HCT116 (cell line): Measurements from ENCODE around the gene TFG. TPM values are rescaled to one million over a fixed set of nuclear protein-coding genes. Genes with fewer than 3 reads are reported as not detected.

Source experiments
- ATAC-seq: fragments of 200-7000 bp; cut with Tn5 transposase; 2 replicates; pipeline ENCODE4 v1.9.1; 2020; ENCODE audit warnings: mild to moderate bottlenecking, moderate library complexity
- BruUV-seq: library from RNA; stranded (reverse); fragments of 400-500 nt; replicated peaks from 2 replicates; lab custom pipeline; 2021; lab: Mats Ljungman, UMichigan
- CTCF ChIA-PET: fragments of 300-600 bp; sonication (Branson Sonifier 250); formaldehyde crosslinking; loops from one replicate; lab custom pipeline; 2021; ENCODE audit warnings: antibody characterized with exemption; lab: Charles Lee
- POLR2A ChIA-PET: fragments of 300-600, 350-600 bp; sonication (Branson Sonifier 250); formaldehyde crosslinking; loops from one replicate; lab custom pipeline; 2021; ENCODE audit warnings: antibody characterized with exemption; lab: Charles Lee
- RAD21 ChIA-PET, 2 experiments: fragments of 300-600 bp; sonication (Branson Sonifier 250); formaldehyde crosslinking; loops; one replicate each; lab custom pipeline; 2023; ENCODE audit warnings: low total read pairs in 2 of 2; ENCODE audit not compliant: uncharacterized antibody in 2 of 2, unreplicated experiment in 2 of 2, low non-redundant PET in 1 of 2; lab: Charles Lee
- DNase-seq: peaks from one replicate; pipeline ENCODE4 v3.0.0-alpha.2; 2010; ENCODE audit warnings: low read depth, low spot score
- H2AFZ ChIP-seq: fragments of 200-600 bp; shearing (Covaris generic), sonication (generic); 2 replicates; pipeline ENCODE4 v1.6.1; 2017; ENCODE audit warnings: low read depth, mixed run types, mixed read lengths, antibody characterized with exemption, low read length; ENCODE audit not compliant: poor library complexity, severe bottlenecking
- H3K27ac ChIP-seq: 2 replicates; pipeline ENCODE4 v1.5.1; 2012; ENCODE audit warnings: low read depth, low read length
- H3K27me3 ChIP-seq: fragments of 200-600 bp; sonication (generic); 2 replicates; pipeline ENCODE4 v1.6.1; 2016; ENCODE audit warnings: mixed run types, low read length, mixed read lengths; ENCODE audit not compliant: insufficient read depth
- H3K36me3 ChIP-seq, 2 experiments: fragments of 200-500 bp in 1 of 2; fragments of 200-600 bp in 1 of 2; sonication (Bioruptor generic) in 1 of 2; sonication (generic) in 1 of 2; 2 replicates each; pipeline versions ENCODE4 v1.5.1 to v1.6.1; 2014 to 2016; ENCODE audit warnings: low read length in 2 of 2, inconsistent platforms in 1 of 2, mixed read lengths in 1 of 2, mixed run types in 1 of 2; ENCODE audit not compliant: insufficient read depth in 2 of 2, control insufficient read depth in 1 of 2
- H3K4me1 ChIP-seq, 2 experiments: fragments of 200-600 bp in 1 of 2; sonication (generic) in 1 of 2; 2 replicates each; pipeline versions ENCODE4 v1.5.1 to v1.6.1; 2012 to 2017; ENCODE audit warnings: low read length in 2 of 2, inconsistent platforms in 1 of 2, mild to moderate bottlenecking in 1 of 2, mixed read lengths in 1 of 2, mixed run types in 1 of 2, moderate library complexity in 1 of 2; ENCODE audit not compliant: insufficient read depth in 2 of 2, control insufficient read depth in 1 of 2
- H3K4me2 ChIP-seq: fragments of 200-600 bp; sonication (generic); 2 replicates; pipeline ENCODE4 v1.6.1; 2017; ENCODE audit warnings: mixed run types, low read length, mixed read lengths
- H3K4me3 ChIP-seq, 2 experiments: fragments of 200-600 bp in 1 of 2; sonication (generic) in 1 of 2; replicated peaks in 1 of 2; 2 replicates each; pipeline ENCODE4 v1.5.1; 2011 to 2016; ENCODE audit warnings: low read length in 2 of 2, control low read depth in 1 of 2, low read depth in 1 of 2, mild to moderate bottlenecking in 1 of 2, mixed read lengths in 1 of 2, mixed run types in 1 of 2
- H3K79me2 ChIP-seq: fragments of 200-600 bp; sonication (generic); 2 replicates; pipeline ENCODE4 v1.6.1; 2017; ENCODE audit warnings: mild to moderate bottlenecking, mixed run types, low read length, moderate library complexity, mixed read lengths; ENCODE audit not compliant: insufficient read depth
- H3K9ac ChIP-seq: fragments of 200-600 bp; sonication (generic); 2 replicates; pipeline ENCODE4 v1.6.1; 2016; ENCODE audit warnings: low read length, mixed read lengths
- H3K9me2 ChIP-seq: fragments of 200-600 bp; sonication (generic), shearing (Covaris generic); 2 replicates; pipeline ENCODE4 v1.6.1; 2017; ENCODE audit warnings: mixed run types, mild to moderate bottlenecking, moderate library complexity; ENCODE audit not compliant: insufficient read depth
- H3K9me3 ChIP-seq, 2 experiments: fragments of 200-500 bp in 1 of 2; fragments of 200-600 bp in 1 of 2; sonication (Bioruptor generic) in 1 of 2; sonication (generic) in 1 of 2; 2 replicates each; pipeline ENCODE4 v1.6.1; 2014 to 2017; ENCODE audit warnings: low read length in 2 of 2, mixed read lengths in 2 of 2, inconsistent platforms in 1 of 2, low read depth in 1 of 2, mild to moderate bottlenecking in 1 of 2, mixed run types in 1 of 2, moderate library complexity in 1 of 2; ENCODE audit not compliant: control insufficient read depth in 1 of 2, insufficient read depth in 1 of 2
- H4K20me1 ChIP-seq: fragments of 200-600 bp; sonication (generic), shearing (Covaris generic); 2 replicates; pipeline ENCODE4 v1.6.1; 2017; ENCODE audit warnings: mixed run types, mild to moderate bottlenecking, moderate library complexity; ENCODE audit not compliant: insufficient read depth
- CEBPB ChIP-seq: IDR thresholded peaks from 2 replicates; pipeline ENCODE4 v1.6.1; 2012; ENCODE audit warnings: low read depth
- EGR1 ChIP-seq: IDR thresholded peaks from 2 replicates; pipeline ENCODE4 v1.6.1; 2012; ENCODE audit warnings: low read depth
- ELF1 ChIP-seq: IDR thresholded peaks from 2 replicates; pipeline ENCODE4 v1.6.1; 2012; ENCODE audit warnings: low read depth, borderline replicate concordance
- EZH2 ChIP-seq: fragments of 200-600 bp; sonication (generic); IDR thresholded peaks from 2 replicates; pipeline ENCODE4 v1.6.1; 2017; ENCODE audit warnings: antibody characterized with exemption, mixed run types
- JUND ChIP-seq: IDR thresholded peaks from 2 replicates; pipeline ENCODE4 v1.6.1; 2012
- RAD21 ChIP-seq: IDR thresholded peaks from 2 replicates; pipeline ENCODE4 v1.6.1; 2012; ENCODE audit warnings: low read depth, mild to moderate bottlenecking
- SRF ChIP-seq: IDR thresholded peaks from 2 replicates; pipeline ENCODE4 v1.6.1; 2012; ENCODE audit warnings: low read depth
- TCF7L2 ChIP-seq: IDR thresholded peaks from 2 replicates; pipeline ENCODE4 v1.7.0; 2011; ENCODE audit warnings: borderline replicate concordance, inconsistent platforms; ENCODE audit not compliant: insufficient read depth, insufficient read length; ENCODE audit errors: extremely low read depth
- YY1 ChIP-seq: IDR thresholded peaks from 2 replicates; pipeline ENCODE4 v1.6.1; 2011; ENCODE audit warnings: low read length, low read depth, moderate library complexity, mild to moderate bottlenecking; ENCODE audit not compliant: insufficient replicate concordance; ENCODE audit errors: extremely low read depth
- intact Hi-C: fragments of 100-400 bp; cut with micrococcal nuclease; formaldehyde crosslinking; loops from 2 replicates; pipeline ENCODE4 v1.10.0; 2022
- total RNA-seq: library from RNA; stranded (reverse); gene quantifications from one replicate; pipeline ENCODE4 v1.2.1, GENCODE V29; 2021; ENCODE audit not compliant: unreplicated experiment
- TF ChIP-seq, protein P1 (sequence below): IDR thresholded peaks from 2 replicates; pipeline ENCODE4 v1.6.1; 2012; ENCODE audit warnings: low read depth
- TF ChIP-seq, protein P2 (sequence below): IDR thresholded peaks from 2 replicates; pipeline ENCODE4 v1.6.1; 2012

The TFG gene
- total RNA-seq, 1 experiment from 2014 or later = 99.1 TPM

DNA sequence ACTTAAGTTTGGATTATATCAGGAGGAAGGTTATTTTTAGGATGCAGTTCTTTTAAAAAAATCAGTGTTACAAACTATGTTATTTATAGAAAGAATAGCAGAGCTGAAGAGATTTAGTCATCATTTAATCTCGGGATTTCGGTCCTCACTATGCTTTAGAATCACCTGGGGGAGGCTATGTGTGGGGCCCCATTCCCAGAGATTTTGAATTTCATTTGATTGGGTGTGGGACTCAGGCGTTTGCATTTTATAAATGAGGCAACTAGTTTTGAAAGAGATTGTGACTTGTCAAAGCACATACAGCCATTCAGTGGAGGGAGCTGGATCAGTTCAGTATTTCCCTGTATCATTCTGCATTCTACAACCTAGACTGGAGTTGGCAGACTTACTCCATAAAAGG is 36.8 kb downstream of the TFG start:
- no peaks in the 10 kb centered on the region for H3K9me3 ChIP-seq
- peaks cover 33% of the 10 kb centered on the region for H3K79me2 ChIP-seq
- 0 out of 2 replicates have a peak, but pooled peaks cover 4% of the 10 kb centered on the region for H4K20me1 ChIP-seq
- DNase-seq = no peak
- peaks cover 44 to 49% of the 10 kb centered on the region in 2 experiments for H3K36me3 ChIP-seq
- intact Hi-C loops = no loop called here
- no TSS peak for BruUV-seq
- no peaks in the 10 kb centered on the region for H3K4me1 ChIP-seq
- no peak overlapping the region for H2AFZ ChIP-seq
- no peak for TF ChIP-seq ELF1
- TF ChIP-seq SRF = no peak
- TF ChIP-seq EGR1 = no peak
- no peak for TF ChIP-seq JUND
- no peak for TF ChIP-seq EZH2
- TF ChIP-seq CEBPB = no peak
- TF ChIP-seq, protein P1, sequence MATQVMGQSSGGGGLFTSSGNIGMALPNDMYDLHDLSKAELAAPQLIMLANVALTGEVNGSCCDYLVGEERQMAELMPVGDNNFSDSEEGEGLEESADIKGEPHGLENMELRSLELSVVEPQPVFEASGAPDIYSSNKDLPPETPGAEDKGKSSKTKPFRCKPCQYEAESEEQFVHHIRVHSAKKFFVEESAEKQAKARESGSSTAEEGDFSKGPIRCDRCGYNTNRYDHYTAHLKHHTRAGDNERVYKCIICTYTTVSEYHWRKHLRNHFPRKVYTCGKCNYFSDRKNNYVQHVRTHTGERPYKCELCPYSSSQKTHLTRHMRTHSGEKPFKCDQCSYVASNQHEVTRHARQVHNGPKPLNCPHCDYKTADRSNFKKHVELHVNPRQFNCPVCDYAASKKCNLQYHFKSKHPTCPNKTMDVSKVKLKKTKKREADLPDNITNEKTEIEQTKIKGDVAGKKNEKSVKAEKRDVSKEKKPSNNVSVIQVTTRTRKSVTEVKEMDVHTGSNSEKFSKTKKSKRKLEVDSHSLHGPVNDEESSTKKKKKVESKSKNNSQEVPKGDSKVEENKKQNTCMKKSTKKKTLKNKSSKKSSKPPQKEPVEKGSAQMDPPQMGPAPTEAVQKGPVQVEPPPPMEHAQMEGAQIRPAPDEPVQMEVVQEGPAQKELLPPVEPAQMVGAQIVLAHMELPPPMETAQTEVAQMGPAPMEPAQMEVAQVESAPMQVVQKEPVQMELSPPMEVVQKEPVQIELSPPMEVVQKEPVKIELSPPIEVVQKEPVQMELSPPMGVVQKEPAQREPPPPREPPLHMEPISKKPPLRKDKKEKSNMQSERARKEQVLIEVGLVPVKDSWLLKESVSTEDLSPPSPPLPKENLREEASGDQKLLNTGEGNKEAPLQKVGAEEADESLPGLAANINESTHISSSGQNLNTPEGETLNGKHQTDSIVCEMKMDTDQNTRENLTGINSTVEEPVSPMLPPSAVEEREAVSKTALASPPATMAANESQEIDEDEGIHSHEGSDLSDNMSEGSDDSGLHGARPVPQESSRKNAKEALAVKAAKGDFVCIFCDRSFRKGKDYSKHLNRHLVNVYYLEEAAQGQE = no peak
- TF ChIP-seq RAD21 = no peak
- TF ChIP-seq, protein P2, sequence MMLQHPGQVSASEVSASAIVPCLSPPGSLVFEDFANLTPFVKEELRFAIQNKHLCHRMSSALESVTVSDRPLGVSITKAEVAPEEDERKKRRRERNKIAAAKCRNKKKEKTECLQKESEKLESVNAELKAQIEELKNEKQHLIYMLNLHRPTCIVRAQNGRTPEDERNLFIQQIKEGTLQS = no peak
- TF ChIP-seq TCF7L2 = no peak
- no peak for TF ChIP-seq YY1
- TF ChIP-seq, all 23 proteins: peak for 0
- H3K27me3 ChIP-seq = no peaks in the 10 kb centered on the region
- no peak for ATAC-seq
- no peak overlapping the region for H3K4me2 ChIP-seq
- ChIA-PET RAD21 (no interaction called here), CTCF (no interaction called here), POLR2A (no interaction called here)
- no peak overlapping the region for H3K27ac ChIP-seq
- H3K4me3 ChIP-seq = no peak overlapping the region
- H3K9me2 ChIP-seq = no peaks in the 10 kb centered on the region
- H3K9ac ChIP-seq = no peak overlapping the region
